ENCODE data around the gene IGFBP1. TPM values are rescaled to one million over a fixed set of nuclear protein-coding genes. Genes with fewer than 3 reads are reported as not detected.

Gene IGFBP1
- total and polyA plus RNA-seq, 2 experiments from 2014 or later: not detected

DNA sequence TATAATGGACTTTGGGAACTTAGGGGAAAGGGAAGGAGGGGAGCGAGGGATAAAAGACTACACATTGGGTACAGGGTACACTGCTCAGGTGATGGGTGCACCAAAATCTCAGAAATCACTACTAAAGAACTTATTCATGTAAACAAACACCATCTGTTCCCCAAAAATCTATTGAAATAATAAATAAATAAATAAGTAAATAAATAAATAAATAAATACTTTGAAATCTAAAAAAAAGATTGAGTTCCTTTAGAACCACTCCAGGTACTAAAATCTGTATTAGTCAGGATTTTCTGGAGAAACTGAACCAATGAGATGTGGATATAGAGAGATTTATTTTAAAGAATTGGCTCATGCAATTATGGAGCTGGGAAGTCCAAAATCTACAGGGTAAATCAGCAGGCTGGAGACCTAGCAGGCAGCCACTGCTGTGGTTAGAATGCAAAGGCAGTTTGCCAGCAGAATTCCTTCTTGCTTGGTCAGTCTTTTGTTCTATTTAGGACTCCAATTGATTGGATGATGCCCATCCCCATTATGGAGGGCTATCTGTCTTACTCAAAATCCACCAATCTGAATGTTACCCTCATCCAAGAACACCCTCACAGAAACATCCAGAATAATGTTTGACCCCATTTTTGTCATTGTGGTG, 8.9 kb downstream of the IGFBP1 start:
- Mint-ChIP-seq H3K27me3 (ENCODE audit: insufficient read depth, low read depth, poor library complexity) (peaks cover 3% of the 10 kb centered on the region), H3K4me1 (no peaks in the 10 kb centered on the region), H3K9me3 (no peaks in the 10 kb centered on the region), H3K27ac (no peak overlapping the region), H3K4me3 (no peak overlapping the region), H3K36me3 (ENCODE audit: low read depth) (no peaks in the 10 kb centered on the region)
- Histone ChIP-seq H3K4me1 (ENCODE audit: insufficient read depth) (no peaks in the 10 kb centered on the region), H3K4me3 (no peak overlapping the region), H4K20me1 (replicated peaks; ENCODE audit: insufficient read depth) (no peaks in the 10 kb centered on the region; the same call in 1 of the 2 replicates), H3F3A (replicated peaks; ENCODE audit: low read depth) (no peaks in the 10 kb centered on the region), H3K27ac (ENCODE audit: low read depth) (no peak overlapping the region), H3K36me3 (ENCODE audit: insufficient read depth) (no peaks in the 10 kb centered on the region), H3K9me2 (ENCODE audit: insufficient read depth) (0 out of 2 replicates have a peak, but pooled peaks cover 3% of the 10 kb centered on the region), H3K79me2 (replicated peaks; ENCODE audit: insufficient read depth) (no peaks in the 10 kb centered on the region), H2AFZ (no peak overlapping the region), H3K4me2 (no peak overlapping the region), H3K27me3 (ENCODE audit: insufficient read depth) (no peaks in the 10 kb centered on the region)
- no peak for TF ChIP-seq REST (IDR thresholded peaks at IDR 0.05; ENCODE audit: unreplicated experiment)
- TF ChIP-seq EZH2 (IDR thresholded peaks at IDR 0.05; ENCODE audit: low read depth, unreplicated experiment): no peak
- TF ChIP-seq JUNB (IDR thresholded peaks at IDR 0.05; ENCODE audit: unreplicated experiment): no peak
- no peak for TF ChIP-seq ZNF462 (CRISPR knock-in tag; IDR thresholded peaks at IDR 0.05)
- no peak for TF ChIP-seq POLR2AphosphoS5 (IDR thresholded peaks at IDR 0.05; ENCODE audit: low read depth)
- no peak for ATAC-seq
- DNase-seq (ENCODE audit: low spot score): no peak
